Ecto neural progenitor cell (in vitro differentiated cells): Measurements from ENCODE around the gene BTBD8.

ENCODE experiments used
- DNase-seq: peaks from one replicate; pipeline ENCODE4 v3.0.0-alpha.2; 2018; ENCODE audit warnings: low spot score

Gene BTBD8

GRCh38 chr1:92192246-92192645 lies 112.1 kb downstream of the BTBD8 start:
- DNase-seq, result no peak

DNA sequence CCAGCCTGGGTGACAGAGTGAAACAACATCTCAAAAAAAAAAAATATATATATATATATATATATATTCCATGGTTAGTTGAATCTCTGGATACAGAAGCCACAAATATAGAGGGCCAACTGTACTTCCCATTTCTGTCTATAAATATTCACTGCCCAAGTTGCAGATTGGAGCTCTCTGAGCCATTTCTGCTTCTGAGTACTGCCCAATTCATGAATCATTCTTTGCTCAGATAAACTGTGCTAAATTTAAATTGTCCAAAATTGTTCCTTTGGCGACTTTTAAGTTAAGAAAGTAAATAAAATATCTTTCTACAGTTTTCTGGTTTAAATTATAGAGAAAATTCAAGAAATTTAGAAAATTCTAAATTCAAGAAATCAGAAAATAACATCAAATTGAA lies 114.4 kb downstream of the BTBD8 start:
- no peak for DNase-seq

GRCh38 chr1:92201973-92202372 lies 121.8 kb downstream of the BTBD8 start:
- DNase-seq, result no peak

- DNase-seq, result no peak
These were observed 123.0 kb downstream of the BTBD8 start for GRCh38 chr1:92203105-92203504.

- no peak for DNase-seq
These were observed 130.6 kb downstream of the BTBD8 start for GRCh38 chr1:92210701-92211100.

DNA sequence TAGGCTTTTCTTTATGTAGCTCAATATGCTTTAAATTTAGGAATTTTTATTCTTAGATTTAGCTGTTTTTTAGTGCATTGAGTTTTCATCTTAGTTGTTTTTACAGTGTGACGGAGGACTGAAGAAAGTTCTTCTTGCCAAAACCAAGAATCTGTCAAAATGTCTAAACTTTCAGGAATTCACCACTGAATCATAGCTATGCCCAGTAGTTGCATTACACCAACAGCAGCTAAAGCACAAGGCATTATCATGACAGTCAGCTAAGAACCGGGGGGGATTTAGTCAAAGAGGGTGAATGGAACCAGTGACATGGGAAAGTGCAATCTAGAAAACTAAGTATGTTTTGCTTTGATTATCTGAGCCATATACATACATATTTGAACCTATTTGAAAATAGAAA lies 131.0 kb downstream of the BTBD8 start:
- DNase-seq, result no peak

- no peak for DNase-seq
These were observed 137.6 kb downstream of the BTBD8 start, which contains the start of gene C1orf146 for GRCh38 chr1:92217721-92218120. TSS of gene C1orf146 (plus strand) at chr1:92217915. CDS start at chr1:92231421, 13,506 bp downstream.

GRCh38 chr1:92218559-92218958 lies 138.4 kb downstream of the BTBD8 start:
- no peak for DNase-seq

GRCh38 chr1:92219028-92219427 lies 138.9 kb downstream of the BTBD8 start:
- DNase-seq, result no peak

DNA sequence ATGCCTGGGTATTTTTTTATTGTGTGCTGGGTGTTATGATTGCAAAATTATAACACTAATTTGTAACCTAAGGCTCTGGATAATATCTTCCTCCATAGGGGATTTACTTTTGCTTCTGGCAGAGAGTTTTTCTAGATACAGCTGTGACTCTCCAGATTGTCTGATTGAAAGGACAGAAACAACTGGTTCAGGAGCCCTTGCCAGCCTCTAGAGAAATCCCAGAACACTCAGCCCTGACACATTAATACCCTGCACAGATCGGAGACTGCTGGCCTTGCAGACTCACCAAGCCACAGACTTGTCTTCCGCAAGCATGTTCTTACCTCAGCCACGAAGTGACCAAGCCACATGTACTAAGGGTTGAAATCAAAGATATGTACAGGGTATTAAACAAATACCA lies 148.3 kb downstream of the BTBD8 start:
- no peak for DNase-seq

DNA sequence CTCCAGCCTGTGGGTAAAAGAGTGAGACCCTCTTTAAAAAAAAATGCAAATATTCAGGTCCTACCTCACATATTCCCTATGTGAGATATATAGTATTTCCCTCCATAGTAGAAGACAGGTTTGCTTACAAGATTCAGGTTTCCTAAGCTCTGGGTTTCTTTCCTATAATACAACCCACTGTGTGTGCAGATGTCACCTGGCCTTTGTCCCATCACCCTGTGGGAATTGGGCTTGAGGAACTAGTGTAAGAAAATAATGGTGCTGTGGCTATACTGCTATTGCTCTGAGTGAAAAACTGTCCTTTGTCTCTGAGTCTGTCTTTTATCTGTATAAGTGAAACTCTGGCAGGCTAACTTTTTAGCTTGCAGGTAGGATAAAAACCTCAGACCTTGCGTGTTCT lies 150.6 kb downstream of the BTBD8 start:
- DNase-seq, result no peak
